ENCODE measurements around the gene UBTD1.

DNA sequence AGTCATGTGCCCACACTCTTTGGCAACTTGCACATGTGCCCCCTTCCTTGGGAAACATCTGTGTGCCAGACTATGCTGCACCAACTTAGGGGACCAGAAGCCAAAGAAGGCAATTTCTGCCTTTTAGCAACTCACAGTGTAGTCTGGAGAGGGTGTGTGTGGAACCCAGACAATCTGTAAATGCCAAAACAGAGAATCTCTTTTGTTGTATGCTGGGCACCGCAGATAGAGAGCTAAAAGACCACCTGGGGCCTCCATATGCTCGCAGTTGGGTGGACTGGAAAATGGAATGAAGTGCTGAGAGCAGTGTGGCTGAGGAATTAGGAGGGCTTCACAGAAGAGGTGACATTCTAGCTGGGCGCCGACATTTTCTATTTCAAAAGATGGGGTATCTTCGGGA, 26.4 kb downstream of the UBTD1 start:
- TF ChIP-seq, protein P1, sequence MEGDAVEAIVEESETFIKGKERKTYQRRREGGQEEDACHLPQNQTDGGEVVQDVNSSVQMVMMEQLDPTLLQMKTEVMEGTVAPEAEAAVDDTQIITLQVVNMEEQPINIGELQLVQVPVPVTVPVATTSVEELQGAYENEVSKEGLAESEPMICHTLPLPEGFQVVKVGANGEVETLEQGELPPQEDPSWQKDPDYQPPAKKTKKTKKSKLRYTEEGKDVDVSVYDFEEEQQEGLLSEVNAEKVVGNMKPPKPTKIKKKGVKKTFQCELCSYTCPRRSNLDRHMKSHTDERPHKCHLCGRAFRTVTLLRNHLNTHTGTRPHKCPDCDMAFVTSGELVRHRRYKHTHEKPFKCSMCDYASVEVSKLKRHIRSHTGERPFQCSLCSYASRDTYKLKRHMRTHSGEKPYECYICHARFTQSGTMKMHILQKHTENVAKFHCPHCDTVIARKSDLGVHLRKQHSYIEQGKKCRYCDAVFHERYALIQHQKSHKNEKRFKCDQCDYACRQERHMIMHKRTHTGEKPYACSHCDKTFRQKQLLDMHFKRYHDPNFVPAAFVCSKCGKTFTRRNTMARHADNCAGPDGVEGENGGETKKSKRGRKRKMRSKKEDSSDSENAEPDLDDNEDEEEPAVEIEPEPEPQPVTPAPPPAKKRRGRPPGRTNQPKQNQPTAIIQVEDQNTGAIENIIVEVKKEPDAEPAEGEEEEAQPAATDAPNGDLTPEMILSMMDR (conservative IDR thresholded peaks at IDR 0.05 in 1 of 2, IDR thresholded peaks at IDR 0.05 in 1 of 2; ENCODE audit: extremely low read depth in 1 of 2, insufficient read depth in 1 of 2, low read depth in 1 of 2, low read length in 2 of 2) = no peak
- TF ChIP-seq EZH2 (IDR thresholded peaks at IDR 0.05; ENCODE audit: borderline replicate concordance, low read length) = no peak

Data from mammary epithelial cell (primary cell).